Activated T-helper 1 cell treated with Interleukin-2 at 50 U/mL for 16 hours (primary cell): ENCODE measurements around the gene ICE1.
"Not testable (repeated sequence)": the region's sequence is repeated elsewhere in the genome, so short reads cannot be mapped to it uniquely, and the experiment has no call there.

ENCODE experiments used
- DNase-seq: peaks from one replicate; pipeline ENCODE4 v3.0.0-alpha.2; 2020; ENCODE audit warnings: low read depth

The ICE1 gene

GRCh38 chr5:5404381-5404780, 18.1 kb upstream of the ICE1 start:
- no peak for DNase-seq

GRCh38 chr5:5405441-5405840, 17.0 kb upstream of the ICE1 start:
- no peak for DNase-seq

GRCh38 chr5:5407924-5408323, 14.6 kb upstream of the ICE1 start:
- no peak for DNase-seq

- no peak for DNase-seq
Observed at GRCh38 chr5:5409151-5409810, 13.2 kb upstream of the ICE1 start.

- not testable (repeated sequence) for DNase-seq
Observed at GRCh38 chr5:5413856-5414255, 8.6 kb upstream of the ICE1 start.

GRCh38 chr5:5414999-5415398, 7.5 kb upstream of the ICE1 start:
- no peak for DNase-seq

GRCh38 chr5:5416733-5417132, 5.7 kb upstream of the ICE1 start:
- DNase-seq, result no peak

- DNase-seq, result no peak
Observed at GRCh38 chr5:5418006-5418405, 4.5 kb upstream of the ICE1 start.

GRCh38 chr5:5418764-5419163, 3.7 kb upstream of the ICE1 start:
- DNase-seq, result no peak

- DNase-seq, result no peak
Observed at GRCh38 chr5:5419291-5420210, 2.9 kb upstream of the ICE1 start.

GRCh38 chr5:5420251-5420650, 2.2 kb upstream of the ICE1 start:
- no peak for DNase-seq

GRCh38 chr5:5421149-5421960, 1.1 kb upstream of the ICE1 start:
- DNase-seq, result no peak

- DNase-seq, result no peak
Observed at GRCh38 chr5:5422819-5423515, 490 bp downstream of the ICE1 start.

GRCh38 chr5:5423586-5423985, 1.1 kb downstream of the ICE1 start:
- no peak for DNase-seq

GRCh38 chr5:5424736-5425135, 2.3 kb downstream of the ICE1 start:
- DNase-seq, result no peak

- no peak for DNase-seq
Observed at GRCh38 chr5:5430136-5430535, 7.7 kb downstream of the ICE1 start.

- no peak for DNase-seq
Observed at GRCh38 chr5:5432020-5432707, 9.7 kb downstream of the ICE1 start.

GRCh38 chr5:5436203-5436760, 13.8 kb downstream of the ICE1 start:
- DNase-seq, result no peak

- no peak for DNase-seq
Observed at GRCh38 chr5:5437227-5438172, 15.0 kb downstream of the ICE1 start.

GRCh38 chr5:5451863-5452262, 29.4 kb downstream of the ICE1 start:
- DNase-seq, result no peak
